Endodermal cell (in vitro differentiated cells): ENCODE measurements around the gene MACROD2. TPM values are rescaled to one million over a fixed set of nuclear protein-coding genes. Genes with fewer than 3 reads are reported as not detected.

Source experiments
- DNase-seq: peaks from one replicate; pipeline ENCODE4 v3.0.0-alpha.2; 2017
- H3K27ac ChIP-seq: 2 replicates; pipeline ENCODE4 v1.5.1; 2013; ENCODE audit warnings: mild to moderate bottlenecking, low read depth, low read length, moderate library complexity
- H3K27me3 ChIP-seq: 2 replicates; pipeline ENCODE4 v1.6.1; 2013; ENCODE audit warnings: mild to moderate bottlenecking, low read length, moderate library complexity; ENCODE audit not compliant: insufficient read depth, control insufficient read depth, poor library complexity, severe bottlenecking
- H3K36me3 ChIP-seq: 2 replicates; pipeline ENCODE4 v1.7.0; 2013; ENCODE audit warnings: mild to moderate bottlenecking, low read length, moderate library complexity; ENCODE audit not compliant: control insufficient read depth, insufficient read depth
- H3K4me1 ChIP-seq: one replicate; pipeline ENCODE4 v1.7.0; 2013; ENCODE audit warnings: low read length; ENCODE audit not compliant: control insufficient read depth, insufficient read depth
- H3K4me3 ChIP-seq: 2 replicates; pipeline ENCODE4 v1.5.1; 2013; ENCODE audit warnings: mild to moderate bottlenecking, low read length, moderate library complexity
- H3K9ac ChIP-seq: 2 replicates; pipeline ENCODE4 v1.6.1; 2013; ENCODE audit warnings: mild to moderate bottlenecking, low read length, moderate library complexity; ENCODE audit not compliant: poor library complexity, severe bottlenecking; ENCODE audit errors: extremely low read depth
- H3K9me3 ChIP-seq: 2 replicates; pipeline ENCODE4 v1.6.1; 2013; ENCODE audit warnings: mild to moderate bottlenecking, low read length, moderate library complexity; ENCODE audit not compliant: control insufficient read depth
- H3K27ac Mint-ChIP-seq: 2 replicates; pipeline ENCODE4 v1.8.0; 2020; ENCODE audit warnings: mixed read lengths
- H3K27me3 Mint-ChIP-seq: 2 replicates; pipeline ENCODE4 v1.8.0; 2021; ENCODE audit warnings: mild to moderate bottlenecking, mixed read lengths; ENCODE audit not compliant: insufficient read depth
- H3K36me3 Mint-ChIP-seq: 2 replicates; pipeline ENCODE4 v1.8.0; 2020; ENCODE audit warnings: low read depth, mixed read lengths
- H3K4me1 Mint-ChIP-seq: 2 replicates; pipeline ENCODE4 v1.8.0; 2020; ENCODE audit warnings: mixed read lengths
- H3K4me3 Mint-ChIP-seq: 2 replicates; pipeline ENCODE4 v1.8.0; 2020; ENCODE audit warnings: mild to moderate bottlenecking, moderate library complexity, mixed read lengths
- H3K9me3 Mint-ChIP-seq: 2 replicates; pipeline ENCODE4 v1.8.0; 2020; ENCODE audit warnings: mild to moderate bottlenecking, mixed read lengths
- CTCF ChIP-seq: fragments of 200-600 bp; sonication (generic); conservative IDR thresholded peaks from 2 replicates; pipeline ENCODE4 v1.5.0; 2021; ENCODE audit warnings: antibody characterized with exemption, mild to moderate bottlenecking
- WGBS, 2 experiments: methylation state at CpG; one replicate each; pipeline versions ENCODE4 v1.1.5 to v1.1.7; 2013; ENCODE audit warnings: missing lambda C conversion rate in 2 of 2, mixed read lengths in 1 of 2; ENCODE audit not compliant: insufficient coverage in 1 of 2, insufficient read length in 1 of 2; 5-methylcytosine and 5-hydroxymethylcytosine counted together
- total RNA-seq, 2 donors: library from RNA; stranded (reverse); fragmentation: NEBNext Ultra II Directional in 1 of 2; extraction: Animal tissue kit (Norgen Biotek cat#: 25700) in 1 of 2; gene quantifications; 2 replicates in 1 of 2; 3 replicates in 1 of 2; pipeline ENCODE4 v1.2.1, GENCODE V29; 2021

MACROD2 gene
- total RNA-seq, 2 donors from 2014 or later: 2.3 to 4.8 TPM

DNA sequence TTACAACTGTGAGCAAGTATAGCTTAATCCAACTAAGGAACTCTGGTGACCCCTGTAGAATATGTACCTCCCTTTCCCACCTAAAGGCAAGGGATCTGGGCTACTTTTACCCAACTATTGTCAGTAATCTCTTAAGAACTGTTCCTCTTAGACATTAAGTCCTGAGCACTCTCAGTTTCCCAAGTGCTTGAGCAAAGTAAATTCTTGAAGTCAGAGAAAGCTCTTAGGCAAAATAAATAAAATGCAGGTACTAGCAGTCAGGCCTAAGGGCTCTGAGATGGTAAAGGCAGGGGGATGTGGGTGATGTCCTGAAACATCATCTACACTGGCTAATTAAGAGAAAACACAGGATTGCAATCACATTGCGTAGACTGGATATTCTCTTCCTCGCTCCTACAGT is 788.5 kb downstream of the MACROD2 start:
- TF ChIP-seq CTCF: no peak

DNA sequence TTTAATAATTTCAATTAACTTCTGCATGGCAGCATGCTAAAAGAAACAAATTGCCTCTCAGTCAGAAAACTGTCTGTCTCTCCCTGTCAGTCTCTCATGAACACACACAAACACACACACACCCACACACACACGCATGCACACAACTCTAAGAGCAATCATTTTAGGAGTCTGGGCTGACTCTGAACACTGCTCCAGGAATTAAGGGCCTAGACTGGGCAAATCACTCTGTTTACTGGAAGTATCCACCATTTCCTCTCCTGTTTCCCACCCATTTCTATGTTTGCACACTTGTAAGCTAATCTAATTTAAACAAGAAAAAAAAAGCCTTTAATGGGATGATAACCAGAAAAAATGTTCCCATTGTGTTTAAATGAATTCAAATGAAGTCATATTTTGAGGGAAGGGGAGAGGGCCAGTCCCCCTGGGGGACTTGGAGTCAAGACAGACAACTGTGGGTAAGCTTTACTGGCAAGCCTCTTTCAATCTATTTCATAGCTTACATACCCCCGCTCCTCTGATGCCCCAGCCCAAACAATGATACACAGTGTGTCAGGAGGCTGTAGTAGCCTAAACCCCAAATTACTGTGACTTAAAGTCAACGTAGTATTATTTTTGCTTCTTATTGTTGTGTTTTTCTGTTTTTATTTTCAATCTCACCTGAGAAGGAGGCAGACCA is 789.9 kb downstream of the MACROD2 start:
- no peaks in the 10 kb centered on the region for H3K27me3 ChIP-seq
- WGBS, 2 experiments: 95 to 100% methylated on average over 1 to 3 of the region's 3 CpGs

More for the DNA sequence above, 788.5 kb downstream of the MACROD2 start:
- H3K36me3 ChIP-seq: no peaks in the 10 kb centered on the region
- no peaks in the 10 kb centered on the region for H3K27me3 ChIP-seq
- 95 to 96% methylated on average over 2 of the region's 2 CpGs for WGBS, 2 experiments
- DNase-seq: no peak
- no peaks in the 10 kb centered on the region for H3K9me3 Mint-ChIP-seq
- H3K27ac ChIP-seq: no peak overlapping the region
- H3K27ac Mint-ChIP-seq: no peak overlapping the region
- H3K4me1 Mint-ChIP-seq: peaks cover 7% of the 10 kb centered on the region
- H3K4me1 ChIP-seq: no peaks in the 10 kb centered on the region
- no peaks in the 10 kb centered on the region for H3K36me3 Mint-ChIP-seq
- H3K9ac ChIP-seq: no peak overlapping the region
- H3K4me3 Mint-ChIP-seq: no peak overlapping the region
- H3K4me3 ChIP-seq: no peak overlapping the region
- H3K27me3 Mint-ChIP-seq: no peaks in the 10 kb centered on the region
- H3K9me3 ChIP-seq: no peaks in the 10 kb centered on the region

DNA sequence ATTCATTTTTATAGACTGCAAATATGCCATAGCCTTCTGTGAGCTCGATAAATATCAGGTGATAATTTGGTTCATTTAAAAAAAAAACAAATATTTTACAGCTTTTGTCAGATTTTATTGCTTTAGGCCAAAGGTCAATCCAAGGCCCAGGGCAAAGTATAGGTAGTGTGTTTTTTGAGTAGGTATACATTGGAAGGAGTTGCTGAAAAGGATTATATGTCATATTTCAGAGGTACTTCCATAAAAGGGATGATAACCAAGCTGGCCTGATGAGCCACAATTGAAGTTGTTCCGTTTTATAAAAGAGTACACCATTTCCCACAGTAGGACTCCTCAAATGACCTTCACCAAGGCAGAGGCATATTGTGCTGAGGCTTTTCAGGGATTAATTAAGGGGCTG is 794.9 kb downstream of the MACROD2 start:
- Histone ChIP-seq H3K36me3 (no peaks in the 10 kb centered on the region), H3K27ac (no peak overlapping the region), H3K9me3 (no peaks in the 10 kb centered on the region), H3K9ac (no peak overlapping the region), H3K27me3 (no peaks in the 10 kb centered on the region), H3K4me1 (no peaks in the 10 kb centered on the region), H3K4me3 (no peak overlapping the region)
- no peaks in the 10 kb centered on the region for H3K9me3 Mint-ChIP-seq
- H3K4me1 Mint-ChIP-seq: peaks cover under 1% of the 10 kb centered on the region
- H3K27me3 Mint-ChIP-seq: no peaks in the 10 kb centered on the region
- DNase-seq: no peak
- H3K4me3 Mint-ChIP-seq: no peak overlapping the region
- TF ChIP-seq CTCF: no peak
- H3K27ac Mint-ChIP-seq: no peak overlapping the region
- H3K36me3 Mint-ChIP-seq: no peaks in the 10 kb centered on the region
- 90 to 94% methylated on average over 1 to 2 of the region's 2 CpGs for WGBS, 2 experiments

More for the DNA sequence above, 789.9 kb downstream of the MACROD2 start:
- no peak for DNase-seq
- Histone ChIP-seq H3K36me3 (no peaks in the 10 kb centered on the region), H3K4me1 (no peaks in the 10 kb centered on the region), H3K9me3 (no peaks in the 10 kb centered on the region), H3K9ac (no peak overlapping the region), H3K27ac (no peak overlapping the region), H3K4me3 (no peak overlapping the region)
- H3K27me3 Mint-ChIP-seq: no peaks in the 10 kb centered on the region
- H3K4me3 Mint-ChIP-seq: no peak overlapping the region
- H3K27ac Mint-ChIP-seq: no peak overlapping the region
- H3K9me3 Mint-ChIP-seq: no peaks in the 10 kb centered on the region
- peaks cover 7% of the 10 kb centered on the region for H3K4me1 Mint-ChIP-seq
- TF ChIP-seq CTCF: no peak
- no peaks in the 10 kb centered on the region for H3K36me3 Mint-ChIP-seq
